MM.1S (cell line): ENCODE data around the gene NEURL1B.

Source experiments
- DNase-seq: peaks from one replicate; pipeline ENCODE4 v3.0.0-alpha.2; 2015
- H2AFZ ChIP-seq: fragments of 300-600 bp; sonication (generic); 2 replicates; pipeline ENCODE4 v1.6.0; 2016; ENCODE audit warnings: antibody characterized with exemption, low read length
- H3F3A ChIP-seq: fragments of 300-600 bp; sonication (generic); 2 replicates; pipeline ENCODE4 v1.6.1; 2016; ENCODE audit warnings: mild to moderate bottlenecking, antibody characterized with exemption, low read length, moderate library complexity, mixed read lengths; ENCODE audit not compliant: insufficient read depth
- H3K27ac ChIP-seq: fragments of 300-600 bp; sonication (generic); 2 replicates; pipeline ENCODE4 v1.5.1; 2016; ENCODE audit warnings: mild to moderate bottlenecking, low read length
- H3K27me3 ChIP-seq: fragments of 300-600 bp; sonication (generic); replicated peaks from 2 replicates; pipeline ENCODE4 v1.6.0; 2016; ENCODE audit warnings: low read length; ENCODE audit not compliant: insufficient read depth
- H3K36me3 ChIP-seq: fragments of 300-600 bp; sonication (generic); replicated peaks from 2 replicates; pipeline ENCODE4 v1.6.1; 2016; ENCODE audit warnings: mild to moderate bottlenecking, low read length, mixed read lengths; ENCODE audit not compliant: insufficient read depth
- H3K4me1 ChIP-seq: fragments of 300-600 bp; sonication (generic); 2 replicates; pipeline ENCODE4 v1.6.1; 2016; ENCODE audit warnings: low read length, mixed read lengths
- H3K4me2 ChIP-seq: fragments of 300-600 bp; sonication (generic); 2 replicates; pipeline ENCODE4 v1.6.0; 2016; ENCODE audit warnings: low read depth, low read length
- H3K4me3 ChIP-seq: fragments of 300-600 bp; sonication (generic); 2 replicates; pipeline ENCODE4 v1.5.1; 2016; ENCODE audit warnings: low read length, mixed read lengths
- H3K79me2 ChIP-seq: fragments of 300-600 bp; sonication (generic); 2 replicates; pipeline ENCODE4 v1.6.1; 2016; ENCODE audit warnings: mixed run types, low read length, mixed read lengths
- H3K9ac ChIP-seq: fragments of 300-600 bp; sonication (generic); 2 replicates; pipeline ENCODE4 v1.6.1; 2016; ENCODE audit warnings: low read length, mixed read lengths
- H3K9me2 ChIP-seq: fragments of 300-600 bp; sonication (generic); replicated peaks from 2 replicates; pipeline ENCODE4 v1.6.1; 2016; ENCODE audit warnings: mild to moderate bottlenecking, low read length, mixed read lengths; ENCODE audit not compliant: insufficient read depth
- H3K9me3 ChIP-seq: fragments of 300-600 bp; sonication (generic); replicated peaks from 2 replicates; pipeline ENCODE4 v1.6.1; 2016; ENCODE audit warnings: mild to moderate bottlenecking, low read length, mixed read lengths; ENCODE audit not compliant: insufficient read depth
- H4K20me1 ChIP-seq: fragments of 300-600 bp; sonication (generic); 2 replicates; pipeline ENCODE4 v1.6.1; 2016; ENCODE audit warnings: mild to moderate bottlenecking, low read length, moderate library complexity, mixed read lengths; ENCODE audit not compliant: insufficient read depth
- CTCF ChIP-seq: fragments of 300-600 bp; sonication (generic); IDR thresholded peaks from 2 replicates; pipeline ENCODE4 v1.5.1; 2016; ENCODE audit warnings: antibody characterized with exemption, low read length, mixed read lengths
- EZH2 ChIP-seq: fragments of 300-600 bp; sonication (generic); optimal IDR thresholded peaks from 2 replicates; pipeline ENCODE3; 2017; ENCODE audit warnings: low read depth, mild to moderate bottlenecking, antibody characterized with exemption, low read length, mixed read lengths
- EZH2phosphoT487 ChIP-seq: fragments of 300-600 bp; sonication (generic); IDR thresholded peaks from 2 replicates; pipeline ENCODE4 v1.6.1; 2018; ENCODE audit warnings: antibody characterized with exemption, low read length

Gene NEURL1B

GRCh38 chr5:172670444-172670843 is 29.4 kb downstream of the NEURL1B start:
- H3K27ac ChIP-seq: no peak overlapping the region
- no peak overlapping the region for H2AFZ ChIP-seq
- no peak overlapping the region for H3K4me2 ChIP-seq
- H3K79me2 ChIP-seq: no peaks in the 10 kb centered on the region
- no peaks in the 10 kb centered on the region for H3K9me2 ChIP-seq
- H3K9me3 ChIP-seq: no peaks in the 10 kb centered on the region
- no peaks in the 10 kb centered on the region for H3K4me1 ChIP-seq
- no peaks in the 10 kb centered on the region for H3F3A ChIP-seq
- no peak for DNase-seq
- H4K20me1 ChIP-seq: no peaks in the 10 kb centered on the region
- no peaks in the 10 kb centered on the region for H3K27me3 ChIP-seq
- H3K9ac ChIP-seq: no peak overlapping the region
- TF ChIP-seq CTCF (no peak), EZH2phosphoT487 (no peak), EZH2 (no peak)
- no peaks in the 10 kb centered on the region for H3K36me3 ChIP-seq
- H3K4me3 ChIP-seq: no peak overlapping the region

GRCh38 chr5:172671091-172671490 is 30.0 kb downstream of the NEURL1B start:
- no peak overlapping the region for H3K4me3 ChIP-seq
- H3K9me3 ChIP-seq: no peaks in the 10 kb centered on the region
- no peaks in the 10 kb centered on the region for H4K20me1 ChIP-seq
- no peaks in the 10 kb centered on the region for H3K9me2 ChIP-seq
- H3K4me1 ChIP-seq: no peaks in the 10 kb centered on the region
- no peak overlapping the region for H3K4me2 ChIP-seq
- H3K27me3 ChIP-seq: no peaks in the 10 kb centered on the region
- no peaks in the 10 kb centered on the region for H3K36me3 ChIP-seq
- TF ChIP-seq EZH2phosphoT487: no peak
- H3F3A ChIP-seq: no peaks in the 10 kb centered on the region
- no peak overlapping the region for H3K27ac ChIP-seq
- H2AFZ ChIP-seq: no peak overlapping the region
- H3K9ac ChIP-seq: no peak overlapping the region
- H3K79me2 ChIP-seq: no peaks in the 10 kb centered on the region
- DNase-seq: no peak

- TF ChIP-seq CTCF (no peak), EZH2phosphoT487 (no peak), EZH2 (no peak)
- H3K27me3 ChIP-seq: no peaks in the 10 kb centered on the region
- H4K20me1 ChIP-seq: no peaks in the 10 kb centered on the region
- no peak overlapping the region for H3K4me3 ChIP-seq
- H3K27ac ChIP-seq: no peak overlapping the region
- no peaks in the 10 kb centered on the region for H3K79me2 ChIP-seq
- no peaks in the 10 kb centered on the region for H3F3A ChIP-seq
- no peaks in the 10 kb centered on the region for H3K36me3 ChIP-seq
- no peak overlapping the region for H3K4me2 ChIP-seq
- no peaks in the 10 kb centered on the region for H3K9me2 ChIP-seq
- no peak overlapping the region for H3K9ac ChIP-seq
- no peaks in the 10 kb centered on the region for H3K4me1 ChIP-seq
- no peaks in the 10 kb centered on the region for H3K9me3 ChIP-seq
- DNase-seq: no peak
- no peak overlapping the region for H2AFZ ChIP-seq
Observed at GRCh38 chr5:172672681-172673080, 31.6 kb downstream of the NEURL1B start.

- Histone ChIP-seq H3K27me3 (no peaks in the 10 kb centered on the region), H3K27ac (no peak overlapping the region), H3K9me3 (no peaks in the 10 kb centered on the region), H3K9ac (no peak overlapping the region), H4K20me1 (no peaks in the 10 kb centered on the region), H3K4me3 (no peak overlapping the region), H2AFZ (no peak overlapping the region), H3F3A (no peaks in the 10 kb centered on the region), H3K79me2 (no peaks in the 10 kb centered on the region), H3K4me2 (no peak overlapping the region), H3K4me1 (peaks cover 7% of the 10 kb centered on the region), H3K9me2 (no peaks in the 10 kb centered on the region), H3K36me3 (no peaks in the 10 kb centered on the region)
- TF ChIP-seq EZH2 (no peak), CTCF (no peak), EZH2phosphoT487 (no peak)
- DNase-seq: no peak
Observed at GRCh38 chr5:172674155-172674554, 33.1 kb downstream of the NEURL1B start.
